ENCODE results near the gene MACROD2. TPM values are rescaled to one million over a fixed set of nuclear protein-coding genes. Genes with fewer than 3 reads are reported as not detected.
"Not testable (repeated sequence)": the region's sequence is repeated elsewhere in the genome, so short reads cannot be mapped to it uniquely, and the experiment has no call there.

MACROD2 gene
- polyA plus RNA-seq, 2 of the 4 experiments (the other 2 are of a cell fraction) = 0.96 to 1.3 TPM

GRCh38 chr20:15195378-15195777 lies 1200.1 kb downstream of the MACROD2 start (continued):
- TF ChIP-seq HES2 (IDR thresholded peaks at IDR 0.05) = no peak
- TF ChIP-seq HOXB13 (CRISPR knock-in tag; IDR thresholded peaks at IDR 0.05; ENCODE audit: low read depth) = no peak
- no peak for TF ChIP-seq MAZ (IDR thresholded peaks at IDR 0.05; ENCODE audit: borderline replicate concordance, low read depth, low read length)

GRCh38 chr20:15196547-15197255 lies 1201.4 kb downstream of the MACROD2 start:
- H3K4me1 ChIP-seq = no peaks in the 10 kb centered on the region
- POLR2A ChIA-PET = no interaction called here
- H3K4me3 ChIP-seq = no peak overlapping the region
- 76% methylated on average over 3 of the region's 3 CpGs for WGBS (ENCODE audit: missing lambda C conversion rate)
- FAIRE-seq (no peak), ATAC-seq (no peak), DNase-seq (ENCODE audit: low read depth in 1 of 2, low spot score in 1 of 2) (no peak)
- H3K27ac ChIP-seq = no peak overlapping the region
- no peak overlapping the region for H3K4me2 ChIP-seq
- TF ChIP-seq TP53 (CRISPR knock-in tag; IDR thresholded peaks at IDR 0.05) (no peak), BCL3 (IDR thresholded peaks at IDR 0.05) (no peak), KDM1A (IDR thresholded peaks at IDR 0.05; ENCODE audit: low read depth) (no peak), PBX3 (IDR thresholded peaks at IDR 0.05) (no peak), FOSL2 (IDR thresholded peaks at IDR 0.05) (no peak), FOSL2 (CRISPR knock-in tag; IDR thresholded peaks at IDR 0.05) (no peak), PHF8 (IDR thresholded peaks at IDR 0.05; ENCODE audit: borderline replicate concordance, low read depth) (no peak), JUNB (IDR thresholded peaks at IDR 0.05) (no peak), ZC3H11A (IDR thresholded peaks at IDR 0.05) (no peak), GATA3 (IDR thresholded peaks at IDR 0.05; ENCODE audit: borderline replicate concordance) (no peak), HOXA7 (CRISPR knock-in tag; IDR thresholded peaks at IDR 0.05) (no peak), REST (IDR thresholded peaks at IDR 0.05) (no peak), HDAC2 (IDR thresholded peaks at IDR 0.05) (no peak), MAFK (IDR thresholded peaks at IDR 0.05; ENCODE audit: partially characterized antibody) (no peak)
- H3K9me3 ChIP-seq = no peaks in the 10 kb centered on the region
- CTCF ChIA-PET = no interaction called here

GRCh38 chr20:15198017-15198416 lies 1202.7 kb downstream of the MACROD2 start:
- H3K4me1 ChIP-seq; H3K4me3 ChIP-seq; H3K4me2 ChIP-seq; POLR2A ChIA-PET; H3K9me3 ChIP-seq; ATAC-seq; H3K27ac ChIP-seq; FAIRE-seq; CTCF ChIA-PET; DNase-seq (ENCODE audit: low read depth in 1 of 2, low spot score in 1 of 2): not testable (repeated sequence)
- 85% methylated on average over 10 of the region's 10 CpGs for WGBS (ENCODE audit: missing lambda C conversion rate)

Measured in A549 (cell line).